Lower leg skin (tissue), 3 donors: ENCODE data around the gene TRABD.

Source experiments
- CTCF ChIP-seq, 3 donors: fragments of 450-650 bp; IDR thresholded peaks; one replicate each; pipeline ENCODE4 v1.5.1; 2016; ENCODE audit warnings: antibody characterized with exemption in 3 of 3, mild to moderate bottlenecking in 3 of 3, moderate library complexity in 2 of 3
- POLR2A ChIP-seq, 2 donors: fragments of 450-650 bp; IDR thresholded peaks; one replicate each; pipeline ENCODE4 v1.6.1; 2016 to 2017; ENCODE audit warnings: antibody characterized with exemption in 2 of 2, mild to moderate bottlenecking in 1 of 2, moderate library complexity in 1 of 2

GRCh38 chr22:50171965-50172421 is 13.7 kb upstream of the TRABD start:
- TF ChIP-seq CTCF (IDR thresholded peaks at IDR 0.05) (no peak), POLR2A (IDR thresholded peaks at IDR 0.05) (no peak)
